ENCODE data around the gene CAMSAP2. TPM values are rescaled to one million over a fixed set of nuclear protein-coding genes. Genes with fewer than 3 reads are reported as not detected.
A peak's percentile ranks its signal among the peaks of the same experiment; 100 is the strongest.
"Not testable (repeated sequence)": the region's sequence is repeated elsewhere in the genome, so short reads cannot be mapped to it uniquely, and the experiment has no call there.

CAMSAP2 gene
- total RNA-seq, 1 experiment from 2014 or later = 17.3 TPM

DNA sequence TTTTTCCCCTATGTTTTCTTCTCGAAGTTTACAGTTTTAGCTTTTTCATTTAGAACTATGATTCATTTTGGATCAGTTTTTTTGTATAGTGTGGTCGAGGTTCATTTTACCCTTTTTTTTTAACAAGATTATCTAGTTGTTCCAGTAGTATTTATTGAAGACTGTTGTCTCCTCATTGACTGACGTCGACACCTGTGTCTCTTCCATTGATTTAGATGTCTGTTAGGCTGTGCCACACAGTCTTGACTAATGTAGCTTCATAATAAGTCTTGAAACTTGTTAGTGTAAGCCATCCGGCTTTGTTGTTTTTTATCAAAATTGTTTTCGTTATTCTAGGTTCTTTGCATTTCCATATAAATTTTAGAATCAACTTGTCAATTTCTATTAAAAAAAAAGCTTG is 45.2 kb downstream of the CAMSAP2 start:
- H3K27me3 ChIP-seq (ENCODE audit: control insufficient read depth, insufficient read depth, low read length) = no peaks in the 10 kb centered on the region
- no peak for DNase-seq

DNA sequence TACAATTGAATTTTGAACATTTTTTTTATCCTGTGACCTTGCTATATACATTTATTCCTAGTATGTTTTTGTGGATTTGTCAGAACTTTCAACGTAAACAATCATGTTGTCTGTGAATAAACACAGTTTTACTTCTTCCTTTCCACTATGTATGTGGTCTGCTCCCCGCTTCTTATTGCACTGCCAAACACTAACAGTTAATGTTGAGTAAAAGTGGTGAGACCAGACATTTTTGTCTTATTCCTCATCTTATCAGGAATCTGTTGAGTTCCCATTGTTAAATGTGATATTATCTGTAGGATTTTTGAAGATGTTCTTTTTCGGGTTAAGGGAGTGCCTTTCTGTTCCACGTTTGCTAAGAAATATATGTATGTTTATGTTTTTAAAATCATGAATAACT is 45.9 kb downstream of the CAMSAP2 start:
- Histone ChIP-seq H3K27me3 (ENCODE audit: control insufficient read depth, insufficient read depth, low read length) (no peaks in the 10 kb centered on the region), H3K36me3 (replicated peaks; ENCODE audit: control insufficient read depth, insufficient read depth, low read length) (no peaks in the 10 kb centered on the region; the same call in 1 of the 2 replicates), H3K4me3 (ENCODE audit: insufficient read depth, low read depth, low read length) (no peak overlapping the region)
- DNase-seq = no peak

More for the DNA sequence above, 45.2 kb downstream of the CAMSAP2 start:
- Histone ChIP-seq H3K4me3 (ENCODE audit: insufficient read depth, low read depth, low read length) (no peak overlapping the region), H3K36me3 (replicated peaks; ENCODE audit: control insufficient read depth, insufficient read depth, low read length) (no peaks in the 10 kb centered on the region; the same call in 1 of the 2 replicates)

DNA sequence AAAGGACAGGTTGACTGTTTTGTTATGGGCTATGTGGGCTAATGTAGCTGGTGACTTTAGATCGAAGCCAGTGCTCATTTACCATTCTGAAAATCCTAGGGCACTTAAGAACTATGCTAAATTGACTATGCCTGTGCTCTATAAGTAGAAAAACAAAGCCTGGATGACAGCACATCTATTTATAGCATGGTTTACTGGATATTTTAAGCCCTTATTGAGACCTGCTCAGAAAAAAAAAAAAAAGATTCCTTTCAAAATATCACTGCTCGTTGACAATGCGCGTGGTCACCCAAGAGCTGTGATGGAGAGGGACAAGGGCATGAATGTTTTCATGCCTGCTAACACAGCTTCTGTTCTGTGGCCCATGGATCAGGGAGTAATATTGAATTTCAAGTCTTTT is 48.1 kb downstream of the CAMSAP2 start:
- no peak overlapping the region for H3K4me3 ChIP-seq (ENCODE audit: insufficient read depth, low read depth, low read length)
- no peaks in the 10 kb centered on the region; the same call in 1 of the 2 replicates for H3K36me3 ChIP-seq (replicated peaks; ENCODE audit: control insufficient read depth, insufficient read depth, low read length)
- no peaks in the 10 kb centered on the region for H3K27me3 ChIP-seq (ENCODE audit: control insufficient read depth, insufficient read depth, low read length)
- DNase-seq = no peak

DNA sequence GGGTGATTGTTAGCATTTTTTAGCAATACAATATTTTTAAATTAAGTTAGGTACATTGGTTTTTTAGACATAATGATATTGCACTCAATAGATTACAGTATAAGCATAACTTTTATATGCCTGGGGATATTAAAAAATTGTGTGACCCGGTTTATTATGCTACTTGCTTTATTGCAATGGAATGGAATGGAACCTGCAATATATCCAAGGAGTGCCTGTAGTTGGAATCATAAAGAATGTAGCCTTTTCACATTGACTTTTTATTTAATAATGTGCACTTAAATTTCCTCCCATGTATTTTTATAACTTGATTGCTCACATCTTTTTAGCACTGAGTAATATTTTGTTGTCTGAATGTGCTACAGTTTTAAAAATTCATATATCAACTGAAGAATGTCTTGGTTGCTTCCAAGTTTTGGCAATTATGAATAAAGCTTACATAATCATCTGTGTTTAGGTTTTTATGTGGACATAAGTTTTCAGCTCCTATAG is 49.2 kb downstream of the CAMSAP2 start:
- H3K27me3 ChIP-seq (ENCODE audit: control insufficient read depth, insufficient read depth, low read length) = no peaks in the 10 kb centered on the region
- no peak for DNase-seq
- H3K36me3 ChIP-seq (replicated peaks; ENCODE audit: control insufficient read depth, insufficient read depth, low read length) = no peaks in the 10 kb centered on the region
- H3K4me3 ChIP-seq (ENCODE audit: insufficient read depth, low read depth, low read length) = no peak overlapping the region

DNA sequence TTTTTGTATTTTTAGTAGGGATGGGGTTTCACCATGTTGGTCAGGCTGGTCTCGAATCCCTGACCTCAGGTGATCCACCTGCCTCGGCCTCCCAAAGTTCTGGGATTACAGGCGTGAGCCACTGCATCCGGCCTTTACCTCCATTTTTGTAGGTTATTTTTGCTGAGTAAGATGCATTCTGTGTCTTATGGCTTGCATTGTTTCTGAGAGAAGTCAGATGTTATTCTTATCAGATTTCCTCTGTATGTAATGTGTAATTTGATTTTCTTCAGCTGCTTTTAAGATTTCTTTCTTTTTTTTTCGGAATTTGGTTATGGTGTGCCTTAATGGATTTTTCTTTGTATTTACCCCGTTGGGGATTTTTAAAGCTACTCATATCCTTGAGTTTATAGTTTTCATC is 52.3 kb downstream of the CAMSAP2 start:
- H3K4me3 ChIP-seq (ENCODE audit: insufficient read depth, low read depth, low read length); H3K27me3 ChIP-seq (ENCODE audit: control insufficient read depth, insufficient read depth, low read length); DNase-seq; H3K36me3 ChIP-seq (replicated peaks; ENCODE audit: control insufficient read depth, insufficient read depth, low read length): not testable (repeated sequence)

DNA sequence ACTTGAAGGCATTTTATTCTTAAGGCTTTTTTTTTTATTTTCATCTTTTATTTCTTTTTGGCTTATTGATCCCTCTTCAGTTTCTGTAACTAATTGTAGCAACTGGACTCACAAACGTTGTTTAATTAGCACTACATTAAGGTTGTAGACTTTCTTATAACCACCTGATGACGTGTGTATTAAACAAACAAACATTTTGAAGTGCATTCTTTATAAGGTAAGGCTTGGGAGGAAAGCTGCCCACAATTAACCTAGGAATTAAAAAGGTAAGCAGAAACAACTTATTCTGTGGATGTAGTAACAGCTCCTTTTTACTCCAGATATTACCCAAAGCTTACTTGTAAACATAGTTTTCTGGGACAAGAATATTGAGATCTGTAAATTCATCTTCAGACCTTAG is 55.0 kb downstream of the CAMSAP2 start:
- no peak for DNase-seq
- H3K36me3 ChIP-seq (replicated peaks; ENCODE audit: control insufficient read depth, insufficient read depth, low read length) = no peaks in the 10 kb centered on the region
- no peaks in the 10 kb centered on the region for H3K27me3 ChIP-seq (ENCODE audit: control insufficient read depth, insufficient read depth, low read length)
- H3K4me3 ChIP-seq (ENCODE audit: insufficient read depth, low read depth, low read length) = no peak overlapping the region

DNA sequence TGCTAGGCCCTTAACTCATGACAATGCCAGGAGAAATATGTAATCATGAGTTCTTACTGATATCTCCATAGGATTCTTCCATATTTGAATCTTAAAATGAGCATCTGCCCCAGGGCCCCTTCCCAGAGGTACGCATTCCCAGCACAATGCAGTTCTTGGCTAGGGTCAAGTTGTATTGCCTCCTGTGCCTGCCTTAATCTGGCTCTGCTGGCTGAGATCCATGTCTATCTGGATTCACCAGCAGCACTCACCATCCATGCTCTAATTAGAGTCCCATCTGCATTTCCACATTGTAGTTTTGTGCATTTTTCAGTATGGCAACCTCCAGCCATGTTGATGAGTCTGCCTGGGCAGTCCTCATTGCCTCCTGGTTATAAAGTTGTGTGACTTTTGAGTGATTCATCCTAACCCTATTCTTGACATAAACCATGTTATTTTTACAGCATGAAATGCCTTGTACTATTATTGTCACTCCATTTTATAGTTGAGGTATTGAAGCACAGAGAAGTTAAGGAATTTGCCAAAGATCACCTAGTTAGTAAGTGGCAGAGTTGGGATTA is 55.9 kb downstream of the CAMSAP2 start:
- no peak for DNase-seq
- no peak overlapping the region for H3K4me3 ChIP-seq (ENCODE audit: insufficient read depth, low read depth, low read length)
- no peaks in the 10 kb centered on the region for H3K36me3 ChIP-seq (replicated peaks; ENCODE audit: control insufficient read depth, insufficient read depth, low read length)

DNA sequence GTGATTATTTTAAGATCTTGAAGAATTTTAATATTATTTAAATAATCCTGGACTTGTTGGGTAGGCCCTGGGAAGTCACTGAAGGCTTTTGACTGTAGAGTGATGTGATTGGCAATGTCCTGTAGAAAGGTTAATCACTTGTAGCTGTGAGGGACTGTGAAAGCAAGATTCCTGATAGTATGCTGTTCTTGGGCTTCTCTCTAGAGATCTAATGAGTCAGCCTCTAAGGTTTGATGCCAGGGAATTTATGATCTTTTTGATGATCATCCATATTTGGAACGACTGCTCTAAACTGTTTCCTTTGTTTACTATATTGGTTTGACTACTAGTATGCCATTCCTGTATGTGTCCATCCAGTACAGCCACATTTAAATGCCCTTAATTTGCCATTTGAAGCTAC is 56.5 kb downstream of the CAMSAP2 start:
- Histone ChIP-seq H3K4me3 (ENCODE audit: insufficient read depth, low read depth, low read length) (no peak overlapping the region), H3K27me3 (ENCODE audit: control insufficient read depth, insufficient read depth, low read length) (no peaks in the 10 kb centered on the region), H3K36me3 (replicated peaks; ENCODE audit: control insufficient read depth, insufficient read depth, low read length) (no peaks in the 10 kb centered on the region)
- DNase-seq = no peak

More for the DNA sequence above, 55.9 kb downstream of the CAMSAP2 start:
- no peaks in the 10 kb centered on the region for H3K27me3 ChIP-seq (ENCODE audit: control insufficient read depth, insufficient read depth, low read length)

DNA sequence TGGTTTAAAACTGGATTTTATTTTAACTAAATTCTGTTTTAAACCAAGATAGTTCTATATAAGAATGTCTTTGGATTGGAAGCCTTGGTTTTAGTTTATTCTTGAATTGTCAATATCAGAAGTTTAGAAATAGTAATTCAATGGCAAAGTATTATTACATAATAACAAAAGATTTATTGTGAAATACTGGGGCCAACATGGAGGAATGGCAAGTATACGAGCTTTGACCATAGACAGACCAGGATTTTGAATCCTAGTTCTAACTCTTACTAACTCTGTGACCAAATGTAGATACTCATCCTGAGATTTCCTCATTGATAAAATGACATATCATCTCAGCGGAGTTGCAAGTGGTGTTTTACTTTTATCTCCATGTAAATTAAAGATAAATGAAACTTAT is 63.3 kb downstream of the CAMSAP2 start:
- Histone ChIP-seq H3K27me3 (ENCODE audit: control insufficient read depth, insufficient read depth, low read length) (no peaks in the 10 kb centered on the region), H3K36me3 (replicated peaks; ENCODE audit: control insufficient read depth, insufficient read depth, low read length) (no peaks in the 10 kb centered on the region), H3K4me3 (ENCODE audit: insufficient read depth, low read depth, low read length) (no peak overlapping the region)
- DNase-seq = no peak

DNA sequence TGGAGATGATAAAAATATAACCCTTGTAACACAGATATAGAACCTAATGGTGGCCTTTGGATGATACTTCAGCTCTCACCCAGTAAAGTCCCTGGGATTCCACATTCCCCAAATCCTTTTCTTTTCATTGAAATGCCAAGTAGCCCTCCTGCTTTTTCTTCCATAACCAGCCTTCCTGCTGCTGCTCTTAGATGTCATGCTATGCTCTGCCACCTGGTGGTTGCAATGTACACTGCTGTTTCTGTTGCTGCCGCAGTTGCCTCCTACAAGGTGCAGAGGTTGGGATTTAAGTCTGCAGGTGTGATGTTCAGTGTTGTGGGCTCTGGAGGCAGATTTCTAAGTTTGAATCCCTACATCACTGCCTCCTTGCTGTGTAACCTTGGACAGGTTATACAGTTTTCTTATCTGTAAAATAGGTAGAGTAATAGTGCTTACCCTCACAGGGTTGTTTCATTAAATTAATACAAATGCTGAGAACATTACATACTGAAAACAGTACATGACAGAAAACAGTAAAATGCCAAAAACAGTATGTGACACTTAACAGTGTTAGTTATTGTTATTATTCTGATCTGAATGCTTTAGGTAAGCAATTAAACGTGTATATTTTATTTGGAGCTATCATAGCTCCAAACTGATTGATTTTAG is 64.3 kb downstream of the CAMSAP2 start:
- Histone ChIP-seq H3K27me3 (ENCODE audit: control insufficient read depth, insufficient read depth, low read length) (no peaks in the 10 kb centered on the region), H3K36me3 (replicated peaks; ENCODE audit: control insufficient read depth, insufficient read depth, low read length) (no peaks in the 10 kb centered on the region), H3K4me3 (ENCODE audit: insufficient read depth, low read depth, low read length) (no peak overlapping the region)
- peak; percentile 63 for DNase-seq

DNA sequence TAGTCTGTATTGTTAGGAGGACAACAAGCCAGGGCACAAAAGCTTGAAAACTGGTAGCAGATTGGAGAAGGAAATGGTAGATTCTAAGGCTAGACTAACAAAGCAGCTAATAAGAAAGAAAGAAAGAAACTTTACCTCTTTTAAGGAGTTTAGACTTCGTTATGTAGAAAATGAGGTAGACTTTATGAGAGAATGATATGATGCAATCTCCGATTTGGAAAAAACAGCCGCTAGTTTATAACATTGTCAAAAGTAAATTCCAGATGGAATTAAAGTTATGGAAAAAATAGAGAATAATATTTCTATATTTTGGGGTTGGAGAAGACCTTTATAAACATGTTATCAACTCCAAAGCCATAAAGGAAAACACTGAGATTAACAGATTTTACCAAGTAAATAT is 67.0 kb downstream of the CAMSAP2 start:
- H3K4me3 ChIP-seq (ENCODE audit: insufficient read depth, low read depth, low read length) = no peak overlapping the region
- no peak for DNase-seq
- peaks cover 6% of the 10 kb centered on the region for H3K36me3 ChIP-seq (replicated peaks; ENCODE audit: control insufficient read depth, insufficient read depth, low read length)
- H3K27me3 ChIP-seq (ENCODE audit: control insufficient read depth, insufficient read depth, low read length) = no peaks in the 10 kb centered on the region

DNA sequence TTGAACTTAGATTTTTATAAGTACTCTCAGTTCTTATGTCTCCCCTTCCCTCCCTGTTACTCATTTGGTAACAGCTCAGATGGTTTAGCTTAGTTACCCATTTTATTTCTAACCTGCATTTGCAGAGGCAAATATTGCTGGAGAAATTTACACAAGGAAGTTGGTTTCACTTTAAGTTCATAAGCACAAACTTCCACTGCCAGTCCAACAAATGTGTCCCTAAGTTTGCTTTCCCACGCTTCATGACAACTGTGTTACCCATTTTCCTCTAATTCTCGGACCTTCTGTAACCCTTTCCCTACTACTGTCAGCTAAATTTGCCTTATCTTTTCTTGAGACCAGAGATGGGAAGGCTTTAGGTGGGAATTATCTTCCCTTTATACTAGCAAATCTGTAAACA is 70.2 kb downstream of the CAMSAP2 start:
- no peak overlapping the region for H3K4me3 ChIP-seq (ENCODE audit: insufficient read depth, low read depth, low read length)
- H3K36me3 ChIP-seq (replicated peaks; ENCODE audit: control insufficient read depth, insufficient read depth, low read length) = peaks cover 6% of the 10 kb centered on the region
- no peak for DNase-seq
- H3K27me3 ChIP-seq (ENCODE audit: control insufficient read depth, insufficient read depth, low read length) = no peaks in the 10 kb centered on the region

DNA sequence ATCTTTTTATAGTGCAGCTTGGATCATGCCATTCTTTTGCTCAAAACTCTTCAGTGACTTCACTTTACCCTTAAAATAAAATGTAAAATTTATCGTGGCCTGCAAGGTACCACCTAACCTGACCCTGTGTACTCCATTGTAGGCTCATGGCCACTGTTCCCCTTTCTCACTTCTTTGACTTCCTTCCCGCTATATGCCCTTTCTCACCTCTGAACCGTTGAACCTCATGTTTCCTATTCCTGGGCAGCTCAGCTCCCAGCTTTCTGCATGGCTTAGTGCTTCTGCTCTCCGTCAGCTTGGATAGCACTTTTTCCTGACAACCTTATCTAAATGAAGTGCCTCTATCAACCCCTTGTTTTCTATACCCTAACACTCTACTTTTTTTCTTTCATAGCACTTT is 73.0 kb downstream of the CAMSAP2 start:
- no peak for DNase-seq
- Histone ChIP-seq H3K36me3 (replicated peaks; ENCODE audit: control insufficient read depth, insufficient read depth, low read length) (peaks cover 6% of the 10 kb centered on the region), H3K27me3 (ENCODE audit: control insufficient read depth, insufficient read depth, low read length) (no peaks in the 10 kb centered on the region), H3K4me3 (ENCODE audit: insufficient read depth, low read depth, low read length) (no peak overlapping the region)

DNA sequence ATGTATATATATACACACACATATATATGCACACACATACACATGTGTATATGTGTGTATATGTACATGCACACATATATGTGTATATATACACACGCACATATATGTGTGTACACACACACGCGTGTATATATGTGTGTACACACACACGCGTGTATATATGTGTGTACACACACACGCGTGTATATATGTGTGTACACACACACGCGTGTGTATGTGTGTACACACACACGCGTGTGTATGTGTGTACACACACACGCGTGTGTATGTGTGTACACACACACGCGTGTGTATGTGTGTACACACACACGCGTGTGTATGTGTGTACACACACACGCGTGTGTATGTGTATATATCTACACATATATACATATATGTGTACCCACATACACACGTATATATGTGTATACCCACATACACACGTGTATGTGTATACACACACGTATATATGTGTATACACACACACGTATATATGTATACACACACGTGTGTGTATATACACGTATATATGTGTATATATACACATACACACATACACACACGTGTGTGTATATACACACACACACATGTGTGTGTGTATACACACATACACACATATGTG is 78.0 kb downstream of the CAMSAP2 start:
- not testable (repeated sequence) for DNase-seq; H3K36me3 ChIP-seq (replicated peaks; ENCODE audit: control insufficient read depth, insufficient read depth, low read length); H3K27me3 ChIP-seq (ENCODE audit: control insufficient read depth, insufficient read depth, low read length); H3K4me3 ChIP-seq (ENCODE audit: insufficient read depth, low read depth, low read length)

DNA sequence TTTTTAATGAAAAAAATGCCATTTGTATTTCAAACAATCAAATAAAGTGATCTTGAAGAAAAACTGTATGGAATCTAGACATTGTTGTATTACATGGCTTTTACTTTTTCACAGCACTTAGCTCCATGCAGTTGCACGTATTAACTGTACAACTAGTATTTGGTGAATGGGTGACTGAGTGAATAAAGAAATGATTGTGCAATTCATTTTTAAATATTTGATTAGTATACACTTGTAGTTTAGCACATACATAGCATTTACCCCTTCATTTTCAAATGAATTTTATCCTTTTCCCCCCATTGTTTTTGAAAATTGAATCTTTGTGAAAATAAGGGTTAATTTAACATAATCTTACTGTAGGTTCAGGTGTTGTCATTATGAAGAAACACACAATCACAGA is 79.6 kb downstream of the CAMSAP2 start:
- no peak for DNase-seq
- Histone ChIP-seq H3K4me3 (ENCODE audit: insufficient read depth, low read depth, low read length) (no peak overlapping the region), H3K27me3 (ENCODE audit: control insufficient read depth, insufficient read depth, low read length) (no peaks in the 10 kb centered on the region), H3K36me3 (replicated peaks; ENCODE audit: control insufficient read depth, insufficient read depth, low read length) (no peaks in the 10 kb centered on the region)

Data from H7 (cell line).